ENCODE measurements around the gene PPP1R14C. TPM values are rescaled to one million over a fixed set of nuclear protein-coding genes. Genes with fewer than 3 reads are reported as not detected.

The PPP1R14C gene
- total and polyA plus RNA-seq, 2 donors (not counting 1 experiment from before 2014, with no cell fraction given): 0.17 TPM; not detected in 1

DNA sequence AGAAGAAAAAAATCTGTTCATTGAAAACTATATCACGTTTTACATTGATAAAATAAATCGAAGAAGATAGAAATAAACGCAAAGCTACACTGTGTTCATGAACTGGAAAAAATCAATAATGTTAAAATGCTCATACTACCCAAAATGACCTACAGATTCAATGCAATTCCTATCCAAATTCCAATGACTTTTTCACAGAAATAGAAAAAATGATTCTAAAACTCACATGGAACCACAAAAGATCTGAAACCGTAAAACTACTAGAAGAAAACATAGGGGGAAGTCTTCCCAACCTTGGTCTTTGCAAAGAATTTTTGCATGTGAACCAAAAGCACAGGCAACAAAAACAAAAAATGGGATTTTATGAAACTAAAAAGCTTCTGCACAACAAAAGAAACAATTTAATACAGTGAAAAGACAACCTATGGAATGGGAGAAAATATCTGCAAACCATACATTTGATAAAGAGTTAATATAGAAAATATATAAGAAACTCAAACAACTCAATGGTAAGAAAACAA is 40.0 kb upstream of the PPP1R14C start:
- Histone ChIP-seq H3K9ac (ENCODE audit: insufficient read depth, low read length) (no peak overlapping the region), H2AFZ (ENCODE audit: low read length) (no peak overlapping the region), H3K27me3 (ENCODE audit: control insufficient read depth, insufficient read depth, low read length) (no peaks in the 10 kb centered on the region), H3K27ac (ENCODE audit: insufficient read depth, low read length) (no peak overlapping the region), H3K36me3 (ENCODE audit: control insufficient read depth, insufficient read depth, low read length) (no peaks in the 10 kb centered on the region), H4K20me1 (ENCODE audit: control insufficient read depth, extremely low read depth, insufficient read depth, low read length) (no peaks in the 10 kb centered on the region), H3K4me2 (ENCODE audit: extremely low read depth, insufficient read depth, low read length) (no peak overlapping the region), H3K4me3 (replicated peaks in 1 of 4; ENCODE audit: control extremely low read depth in 1 of 4, insufficient read depth in 1 of 4, low read depth in 3 of 4, low read length in 4 of 4) (no peak overlapping the region), H3K79me2 (ENCODE audit: control insufficient read depth, insufficient read depth, low read length) (no peaks in the 10 kb centered on the region), H3K9me3 (ENCODE audit: control insufficient read depth, insufficient read depth, low read depth, low read length) (no peaks in the 10 kb centered on the region), H3K4me1 (ENCODE audit: control insufficient read depth, extremely low read depth, insufficient read depth, low read length) (no peaks in the 10 kb centered on the region)
- DNase-seq (ENCODE audit: low read depth in 2 of 2): no peak
- TF ChIP-seq, protein P1, sequence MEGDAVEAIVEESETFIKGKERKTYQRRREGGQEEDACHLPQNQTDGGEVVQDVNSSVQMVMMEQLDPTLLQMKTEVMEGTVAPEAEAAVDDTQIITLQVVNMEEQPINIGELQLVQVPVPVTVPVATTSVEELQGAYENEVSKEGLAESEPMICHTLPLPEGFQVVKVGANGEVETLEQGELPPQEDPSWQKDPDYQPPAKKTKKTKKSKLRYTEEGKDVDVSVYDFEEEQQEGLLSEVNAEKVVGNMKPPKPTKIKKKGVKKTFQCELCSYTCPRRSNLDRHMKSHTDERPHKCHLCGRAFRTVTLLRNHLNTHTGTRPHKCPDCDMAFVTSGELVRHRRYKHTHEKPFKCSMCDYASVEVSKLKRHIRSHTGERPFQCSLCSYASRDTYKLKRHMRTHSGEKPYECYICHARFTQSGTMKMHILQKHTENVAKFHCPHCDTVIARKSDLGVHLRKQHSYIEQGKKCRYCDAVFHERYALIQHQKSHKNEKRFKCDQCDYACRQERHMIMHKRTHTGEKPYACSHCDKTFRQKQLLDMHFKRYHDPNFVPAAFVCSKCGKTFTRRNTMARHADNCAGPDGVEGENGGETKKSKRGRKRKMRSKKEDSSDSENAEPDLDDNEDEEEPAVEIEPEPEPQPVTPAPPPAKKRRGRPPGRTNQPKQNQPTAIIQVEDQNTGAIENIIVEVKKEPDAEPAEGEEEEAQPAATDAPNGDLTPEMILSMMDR (conservative IDR thresholded peaks at IDR 0.05 in 1 of 2, IDR thresholded peaks at IDR 0.05 in 1 of 2; ENCODE audit: low read depth in 1 of 2, low read length in 2 of 2): no peak
- no peak for TF ChIP-seq EZH2 (IDR thresholded peaks at IDR 0.05; ENCODE audit: low read length, missing control alignments)

DNA sequence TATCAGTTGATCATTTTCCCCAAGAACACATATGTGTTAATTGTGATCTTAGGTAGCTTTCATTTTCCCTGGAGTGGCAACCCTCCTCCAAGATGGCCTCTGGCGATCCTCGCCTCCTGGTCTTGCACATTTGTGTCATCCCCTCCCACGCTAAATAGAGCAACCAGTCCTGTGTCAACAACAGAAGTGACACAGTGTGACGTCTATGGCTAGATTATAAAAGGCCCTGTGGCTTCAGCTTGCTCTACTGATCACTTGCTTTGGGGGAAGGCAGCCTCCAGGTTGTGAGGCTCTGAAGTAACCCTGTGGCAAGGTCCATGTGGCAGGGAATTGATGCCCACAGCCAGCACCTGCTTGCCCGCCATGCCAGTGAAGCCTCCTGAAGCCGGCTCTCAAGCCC is 30.6 kb upstream of the PPP1R14C start:
- Histone ChIP-seq H3K4me3 (replicated peaks in 1 of 4; ENCODE audit: control extremely low read depth in 1 of 4, insufficient read depth in 1 of 4, low read depth in 3 of 4, low read length in 4 of 4) (no peak overlapping the region), H3K4me1 (ENCODE audit: control insufficient read depth, extremely low read depth, insufficient read depth, low read length) (no peaks in the 10 kb centered on the region), H3K9me3 (ENCODE audit: control insufficient read depth, insufficient read depth, low read depth, low read length) (no peaks in the 10 kb centered on the region), H3K4me2 (ENCODE audit: extremely low read depth, insufficient read depth, low read length) (no peak overlapping the region), H4K20me1 (ENCODE audit: control insufficient read depth, extremely low read depth, insufficient read depth, low read length) (no peaks in the 10 kb centered on the region), H2AFZ (ENCODE audit: low read length) (no peak overlapping the region), H3K27ac (ENCODE audit: insufficient read depth, low read length) (no peak overlapping the region), H3K79me2 (ENCODE audit: control insufficient read depth, insufficient read depth, low read length) (no peaks in the 10 kb centered on the region), H3K27me3 (ENCODE audit: control insufficient read depth, insufficient read depth, low read length) (no peaks in the 10 kb centered on the region), H3K9ac (ENCODE audit: insufficient read depth, low read length) (no peak overlapping the region), H3K36me3 (ENCODE audit: control insufficient read depth, insufficient read depth, low read length) (no peaks in the 10 kb centered on the region)
- TF ChIP-seq EZH2 (IDR thresholded peaks at IDR 0.05; ENCODE audit: low read length, missing control alignments): no peak
- TF ChIP-seq, protein P1 (conservative IDR thresholded peaks at IDR 0.05 in 1 of 2, IDR thresholded peaks at IDR 0.05 in 1 of 2; ENCODE audit: low read depth in 1 of 2, low read length in 2 of 2): no peak
- no peak for DNase-seq (ENCODE audit: low read depth in 2 of 2)

DNA sequence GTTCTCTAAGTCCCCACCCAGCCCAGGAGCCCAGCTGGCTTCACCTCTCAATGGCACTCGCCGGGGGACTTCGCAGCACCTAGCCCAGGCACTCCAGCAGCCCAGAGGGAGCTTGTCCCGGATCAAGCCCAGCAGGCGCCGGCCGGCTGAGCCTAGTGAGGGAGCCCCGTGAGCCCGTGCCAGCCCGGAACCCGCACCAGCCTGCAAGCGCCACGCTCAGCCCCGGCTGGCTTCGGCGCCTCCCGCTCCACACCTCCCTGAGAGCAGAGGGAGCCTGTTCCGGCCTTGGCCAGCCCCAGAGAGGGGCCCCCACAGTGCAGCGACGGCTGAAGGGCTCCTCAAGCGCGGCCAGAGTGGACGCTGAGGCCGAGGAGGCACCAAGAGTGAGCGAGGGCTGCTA is 27.1 kb upstream of the PPP1R14C start:
- Histone ChIP-seq H3K4me2 (ENCODE audit: extremely low read depth, insufficient read depth, low read length) (no peak overlapping the region), H3K4me3 (replicated peaks in 1 of 4; ENCODE audit: control extremely low read depth in 1 of 4, insufficient read depth in 1 of 4, low read depth in 3 of 4, low read length in 4 of 4) (no peak overlapping the region), H3K9me3 (ENCODE audit: control insufficient read depth, insufficient read depth, low read depth, low read length) (no peaks in the 10 kb centered on the region), H3K27me3 (ENCODE audit: control insufficient read depth, insufficient read depth, low read length) (no peaks in the 10 kb centered on the region), H3K36me3 (ENCODE audit: control insufficient read depth, insufficient read depth, low read length) (no peaks in the 10 kb centered on the region), H3K79me2 (ENCODE audit: control insufficient read depth, insufficient read depth, low read length) (no peaks in the 10 kb centered on the region), H4K20me1 (ENCODE audit: control insufficient read depth, extremely low read depth, insufficient read depth, low read length) (no peaks in the 10 kb centered on the region), H2AFZ (ENCODE audit: low read length) (no peak overlapping the region), H3K9ac (ENCODE audit: insufficient read depth, low read length) (no peak overlapping the region), H3K27ac (ENCODE audit: insufficient read depth, low read length) (no peak overlapping the region), H3K4me1 (ENCODE audit: control insufficient read depth, extremely low read depth, insufficient read depth, low read length) (no peaks in the 10 kb centered on the region)
- no peak for TF ChIP-seq EZH2 (IDR thresholded peaks at IDR 0.05; ENCODE audit: low read length, missing control alignments)
- TF ChIP-seq, protein P1 (conservative IDR thresholded peaks at IDR 0.05 in 1 of 2, IDR thresholded peaks at IDR 0.05 in 1 of 2; ENCODE audit: low read depth in 1 of 2, low read length in 2 of 2): no peak
- DNase-seq (ENCODE audit: low read depth in 2 of 2): no peak

All from fibroblast of lung (primary cell).